Fibroblast of the aortic adventitia (primary cell): Measurements from ENCODE around the gene HMCES. TPM values are rescaled to one million over a fixed set of nuclear protein-coding genes. Genes with fewer than 3 reads are reported as not detected.

Experiments used
- DNase-seq: peaks from one replicate; pipeline ENCODE4 v3.0.0-alpha.2; 2010; ENCODE audit warnings: low read depth
- H3K4me3 ChIP-seq: 2 replicates; pipeline ENCODE4 v1.5.1; 2011; ENCODE audit warnings: low read depth, mild to moderate bottlenecking, control low read depth, low read length, moderate library complexity
- CTCF ChIP-seq: IDR thresholded peaks from 2 replicates; pipeline ENCODE4 v1.5.1; 2011; ENCODE audit warnings: mild to moderate bottlenecking, low read length, control low read depth, inconsistent platforms; ENCODE audit not compliant: insufficient read depth
- total RNA-seq: library from RNA; depleted of rRNA; stranded (reverse); fragments of >200 nt; gene quantifications from 2 replicates; pipeline ENCODE4 v1.2.3, GENCODE V29; 2012; ENCODE audit warnings: low replicate concordance

Gene HMCES
- total RNA-seq, 1 donor: 11.1 TPM

GRCh38 chr3:129341331-129342141, 62.9 kb downstream of the HMCES start:
- no peak for DNase-seq
- TF ChIP-seq CTCF: no peak
- H3K4me3 ChIP-seq: no peak overlapping the region

- TF ChIP-seq CTCF: peak; percentile 57
- H3K4me3 ChIP-seq: no peak overlapping the region
- peak; percentile 14 for DNase-seq
Measured at GRCh38 chr3:129343643-129344360, 65.1 kb downstream of the HMCES start.

- H3K4me3 ChIP-seq: no peak overlapping the region
- no peak for TF ChIP-seq CTCF
- DNase-seq: no peak
Measured at GRCh38 chr3:129344540-129345220, 66.0 kb downstream of the HMCES start.

- no peak for TF ChIP-seq CTCF
- no peak for DNase-seq
- H3K4me3 ChIP-seq: no peak overlapping the region
Measured at GRCh38 chr3:129345281-129345680, 66.6 kb downstream of the HMCES start.

GRCh38 chr3:129345971-129346370, 67.3 kb downstream of the HMCES start:
- TF ChIP-seq CTCF: no peak
- no peak overlapping the region for H3K4me3 ChIP-seq
- peak; percentile 66 for DNase-seq

- no peak for TF ChIP-seq CTCF
- no peak overlapping the region for H3K4me3 ChIP-seq
- no peak for DNase-seq
Measured at GRCh38 chr3:129346695-129347457, 68.2 kb downstream of the HMCES start.
